ENCODE results near the gene TMEM183A.

DNA sequence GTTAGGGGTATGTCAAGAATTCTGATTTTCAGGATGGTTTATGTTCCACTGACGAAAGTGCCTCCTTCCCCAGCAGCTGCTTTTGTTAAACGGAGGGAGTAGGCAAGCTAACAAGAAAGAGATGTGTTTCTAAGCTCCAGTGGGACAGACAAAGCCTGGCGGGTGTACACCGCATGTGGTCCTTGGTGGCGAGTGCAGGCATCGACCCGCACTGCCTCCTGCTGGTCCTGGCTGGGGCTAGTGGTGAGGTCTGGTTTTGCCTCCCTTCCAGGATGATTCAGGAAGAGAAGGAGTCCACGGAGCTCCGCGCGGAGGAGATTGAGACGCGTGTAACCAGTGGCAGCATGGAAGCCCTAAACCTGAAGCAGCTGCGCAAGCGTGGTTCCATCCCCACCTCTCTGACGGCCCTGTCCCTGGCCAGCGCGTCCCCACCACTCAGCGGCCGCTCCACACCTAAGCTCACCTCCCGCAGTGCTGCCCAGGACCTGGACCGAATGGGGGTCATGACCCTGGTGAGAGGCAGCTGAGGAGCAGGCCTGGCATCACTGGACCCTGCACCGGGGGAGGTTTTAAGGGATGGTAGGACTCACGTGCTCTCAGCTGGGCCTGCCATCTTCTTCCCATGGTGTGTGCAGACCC, 48.1 kb downstream of the TMEM183A start:
- TF ChIP-seq, protein P1, sequence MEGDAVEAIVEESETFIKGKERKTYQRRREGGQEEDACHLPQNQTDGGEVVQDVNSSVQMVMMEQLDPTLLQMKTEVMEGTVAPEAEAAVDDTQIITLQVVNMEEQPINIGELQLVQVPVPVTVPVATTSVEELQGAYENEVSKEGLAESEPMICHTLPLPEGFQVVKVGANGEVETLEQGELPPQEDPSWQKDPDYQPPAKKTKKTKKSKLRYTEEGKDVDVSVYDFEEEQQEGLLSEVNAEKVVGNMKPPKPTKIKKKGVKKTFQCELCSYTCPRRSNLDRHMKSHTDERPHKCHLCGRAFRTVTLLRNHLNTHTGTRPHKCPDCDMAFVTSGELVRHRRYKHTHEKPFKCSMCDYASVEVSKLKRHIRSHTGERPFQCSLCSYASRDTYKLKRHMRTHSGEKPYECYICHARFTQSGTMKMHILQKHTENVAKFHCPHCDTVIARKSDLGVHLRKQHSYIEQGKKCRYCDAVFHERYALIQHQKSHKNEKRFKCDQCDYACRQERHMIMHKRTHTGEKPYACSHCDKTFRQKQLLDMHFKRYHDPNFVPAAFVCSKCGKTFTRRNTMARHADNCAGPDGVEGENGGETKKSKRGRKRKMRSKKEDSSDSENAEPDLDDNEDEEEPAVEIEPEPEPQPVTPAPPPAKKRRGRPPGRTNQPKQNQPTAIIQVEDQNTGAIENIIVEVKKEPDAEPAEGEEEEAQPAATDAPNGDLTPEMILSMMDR (IDR thresholded peaks at IDR 0.05): no peak
- TF ChIP-seq POLR2AphosphoS5 (IDR thresholded peaks at IDR 0.05): no peak
- TF ChIP-seq POLR2A (IDR thresholded peaks at IDR 0.05): no peak

Data from breast epithelium (tissue), 3 donors.